GM21737 (cell line): ENCODE results near the gene KCNQ1.
"Not testable (repeated sequence)": the region's sequence is repeated elsewhere in the genome, so short reads cannot be mapped to it uniquely, and the experiment has no call there.

ENCODE experiments used
- ATAC-seq: cut with Tn5 transposase; IDR thresholded peaks from one replicate; pipeline ENCODE4 v1.9.1; 2021; ENCODE audit warnings: mild to moderate bottlenecking, moderate library complexity; ENCODE audit not compliant: unreplicated experiment

The KCNQ1 gene

GRCh38 chr11:2473361-2474058 is 28.7 kb downstream of the KCNQ1 start:
- ATAC-seq, result no peak

GRCh38 chr11:2474059-2474901 is 29.5 kb downstream of the KCNQ1 start:
- ATAC-seq, result no peak

GRCh38 chr11:2475136-2475918 is 30.5 kb downstream of the KCNQ1 start:
- no peak for ATAC-seq

- ATAC-seq, result no peak
These were observed 32.4 kb downstream of the KCNQ1 start for GRCh38 chr11:2477254-2477653.

GRCh38 chr11:2477936-2478335 is 33.1 kb downstream of the KCNQ1 start:
- ATAC-seq, result no peak

GRCh38 chr11:2480067-2480873 is 35.5 kb downstream of the KCNQ1 start:
- not testable (repeated sequence) for ATAC-seq

- ATAC-seq, result no peak
These were observed 36.0 kb downstream of the KCNQ1 start for GRCh38 chr11:2480874-2481220.

GRCh38 chr11:2481253-2481652 is 36.4 kb downstream of the KCNQ1 start:
- no peak for ATAC-seq

- ATAC-seq, result no peak
These were observed 37.4 kb downstream of the KCNQ1 start for GRCh38 chr11:2482204-2482603.

GRCh38 chr11:2482745-2483144 is 37.9 kb downstream of the KCNQ1 start:
- no peak for ATAC-seq

- no peak for ATAC-seq
These were observed 38.6 kb downstream of the KCNQ1 start for GRCh38 chr11:2483426-2483825.

GRCh38 chr11:2484576-2485125 is 39.8 kb downstream of the KCNQ1 start:
- ATAC-seq, result no peak

- ATAC-seq, result no peak
These were observed 43.2 kb downstream of the KCNQ1 start for GRCh38 chr11:2488004-2488403.

GRCh38 chr11:2489083-2489482 is 44.3 kb downstream of the KCNQ1 start:
- ATAC-seq, result no peak

- ATAC-seq, result not testable (repeated sequence)
These were observed 53.1 kb downstream of the KCNQ1 start for GRCh38 chr11:2497951-2498350.

GRCh38 chr11:2498750-2499149 is 53.9 kb downstream of the KCNQ1 start:
- no peak for ATAC-seq

GRCh38 chr11:2507212-2507901 is 62.5 kb downstream of the KCNQ1 start:
- no peak for ATAC-seq

- no peak for ATAC-seq
These were observed 63.3 kb downstream of the KCNQ1 start for GRCh38 chr11:2507945-2508749.

GRCh38 chr11:2508793-2509192 is 64.0 kb downstream of the KCNQ1 start:
- no peak for ATAC-seq
